GM12891 (cell line): Measurements from ENCODE around the gene GAS7.

Experiments used
- DNase-seq: peaks from one replicate; pipeline ENCODE4 v3.0.0; 2011; ENCODE audit warnings: low spot score; ENCODE audit not compliant: insufficient read length
- FAIRE-seq: peaks from 2 replicates; lab custom pipeline; 2011; peaks lifted over from hg19 to GRCh38; lab: Jason Lieb, UNC
- PAX5 ChIP-seq: IDR thresholded peaks from 2 replicates; pipeline ENCODE4 v1.6.1; 2011; ENCODE audit warnings: low read length, moderate library complexity, mild to moderate bottlenecking; ENCODE audit not compliant: insufficient read depth, severe bottlenecking
- POLR2A ChIP-seq: IDR thresholded peaks from 2 replicates; pipeline ENCODE4 v1.6.1; 2011; ENCODE audit warnings: low read depth, low read length, control low read depth
- POLR2AphosphoS5 ChIP-seq: IDR thresholded peaks from 2 replicates; pipeline ENCODE4 v1.6.1; 2011; ENCODE audit warnings: low read depth, low read length, control low read depth
- POU2F2 ChIP-seq: IDR thresholded peaks from 2 replicates; pipeline ENCODE4 v1.6.1; 2011; ENCODE audit warnings: low read depth, mild to moderate bottlenecking, control low read depth, low read length, moderate library complexity
- SPI1 ChIP-seq: IDR thresholded peaks from 2 replicates; pipeline ENCODE4 v1.6.1; 2011; ENCODE audit warnings: low read depth, low read length, control low read depth
- TAF1 ChIP-seq: IDR thresholded peaks from 2 replicates; pipeline ENCODE4 v1.6.1; 2011; ENCODE audit warnings: low read depth, low read length, control low read depth

The GAS7 gene

DNA sequence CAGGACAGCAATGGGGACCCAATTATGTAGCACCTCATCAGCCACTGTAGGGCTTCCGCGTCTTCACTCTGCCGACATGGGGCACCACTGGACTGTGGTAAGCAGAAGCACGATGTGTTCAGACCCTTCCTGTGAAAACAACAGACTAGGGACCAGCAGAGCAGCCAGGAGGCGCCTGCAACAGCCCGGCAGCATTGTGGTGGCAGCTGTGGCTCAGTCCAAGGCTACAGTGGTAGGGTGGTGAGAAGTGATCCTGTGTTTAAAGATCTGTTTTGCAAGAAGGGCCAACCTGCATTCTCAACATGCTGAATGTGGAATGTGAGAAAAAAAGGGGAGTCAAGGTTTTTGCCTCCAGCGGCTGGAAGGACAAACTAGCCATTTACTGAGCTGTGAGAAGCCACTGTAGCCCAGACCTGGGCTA is 80.8 kb downstream of the GAS7 start:
- FAIRE-seq (peak; percentile 88), DNase-seq (no peak)
- TF ChIP-seq POLR2A (no peak), POLR2AphosphoS5 (no peak), TAF1 (no peak), PAX5 (no peak), SPI1 (no peak), POU2F2 (no peak)

GRCh38 chr17:10116753-10117420 is 81.5 kb downstream of the GAS7 start:
- DNase-seq (no peak), FAIRE-seq (no peak)
- no peak for TF ChIP-seq POLR2A
- TF ChIP-seq TAF1, result no peak
- no peak for TF ChIP-seq POU2F2
- TF ChIP-seq POLR2AphosphoS5, result no peak

DNA sequence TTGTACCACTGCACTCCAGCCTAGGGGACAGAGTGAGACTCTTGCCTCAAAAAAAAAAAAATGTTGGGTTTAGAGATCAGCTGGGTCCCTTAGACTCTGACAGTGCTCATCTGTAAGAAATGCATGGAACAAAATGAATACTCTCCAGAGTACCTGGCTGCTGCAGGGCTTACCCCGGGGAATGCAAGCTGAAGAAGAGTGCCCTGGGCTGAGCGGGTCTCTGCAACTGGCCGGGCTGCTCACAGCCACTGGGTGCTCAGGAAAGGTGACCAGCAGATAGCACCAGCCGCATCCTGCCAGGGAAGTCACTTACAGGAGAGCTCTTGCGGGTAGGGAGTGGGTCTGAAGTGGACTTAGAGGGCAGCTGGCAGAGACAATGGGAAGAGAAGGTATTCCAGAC is 82.1 kb downstream of the GAS7 start:
- TF ChIP-seq PAX5 (no peak), TAF1 (no peak), POLR2AphosphoS5 (no peak), POU2F2 (no peak), SPI1 (no peak), POLR2A (no peak)
- FAIRE-seq, result no peak
- no peak for DNase-seq

- TF ChIP-seq TAF1 (no peak), POU2F2 (no peak), POLR2A (no peak), PAX5 (no peak), POLR2AphosphoS5 (no peak), SPI1 (no peak)
- no peak for FAIRE-seq
- no peak for DNase-seq
These were observed 82.9 kb downstream of the GAS7 start for GRCh38 chr17:10115536-10115932.

DNA sequence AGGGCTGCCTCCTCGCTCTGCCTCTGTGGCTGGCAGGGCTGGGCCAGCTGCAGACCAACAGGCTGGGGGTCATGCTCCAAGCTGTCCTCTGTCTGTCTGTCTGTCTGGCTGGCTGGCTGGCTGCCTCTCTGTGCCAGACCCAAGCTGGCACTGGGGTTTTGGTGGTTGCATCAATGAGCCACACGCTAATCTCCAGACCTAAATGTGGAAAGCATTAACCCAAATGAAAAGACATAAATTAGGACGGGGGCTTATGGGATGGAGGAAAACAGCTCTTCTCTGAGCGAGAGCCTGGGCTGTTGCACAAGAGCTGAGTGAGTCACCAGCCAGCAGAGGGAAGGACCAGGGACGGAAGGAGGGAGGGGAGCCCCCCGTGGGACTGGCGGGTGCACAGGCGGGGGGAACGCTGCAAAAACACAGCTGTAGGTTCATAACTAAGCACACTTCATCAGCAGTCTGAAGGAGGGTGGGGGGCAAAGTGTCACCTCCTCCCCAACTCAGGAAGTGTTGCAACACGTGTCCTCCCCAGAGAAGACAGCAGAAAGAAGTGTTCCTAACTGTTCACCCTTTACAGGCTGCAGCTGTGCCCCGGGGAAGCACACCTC is 83.4 kb downstream of the GAS7 start:
- TF ChIP-seq POLR2AphosphoS5 (no peak), POU2F2 (no peak), SPI1 (no peak), POLR2A (no peak), PAX5 (no peak), TAF1 (no peak)
- FAIRE-seq (peak; percentile 92), DNase-seq (no peak)

- no peak for TF ChIP-seq POLR2A
- TF ChIP-seq POU2F2, result no peak
- no peak for TF ChIP-seq SPI1
- no peak for TF ChIP-seq PAX5
- TF ChIP-seq POLR2AphosphoS5, result no peak
- no peak for DNase-seq
- FAIRE-seq, result no peak
These were observed 85.4 kb downstream of the GAS7 start for GRCh38 chr17:10112962-10113361.

GRCh38 chr17:10111907-10112452 is 86.4 kb downstream of the GAS7 start:
- FAIRE-seq (no peak), DNase-seq (no peak)
- no peak for TF ChIP-seq PAX5
- no peak for TF ChIP-seq TAF1
- no peak for TF ChIP-seq POLR2A
- TF ChIP-seq SPI1, result no peak
- TF ChIP-seq POU2F2, result no peak
- TF ChIP-seq POLR2AphosphoS5, result no peak

DNA sequence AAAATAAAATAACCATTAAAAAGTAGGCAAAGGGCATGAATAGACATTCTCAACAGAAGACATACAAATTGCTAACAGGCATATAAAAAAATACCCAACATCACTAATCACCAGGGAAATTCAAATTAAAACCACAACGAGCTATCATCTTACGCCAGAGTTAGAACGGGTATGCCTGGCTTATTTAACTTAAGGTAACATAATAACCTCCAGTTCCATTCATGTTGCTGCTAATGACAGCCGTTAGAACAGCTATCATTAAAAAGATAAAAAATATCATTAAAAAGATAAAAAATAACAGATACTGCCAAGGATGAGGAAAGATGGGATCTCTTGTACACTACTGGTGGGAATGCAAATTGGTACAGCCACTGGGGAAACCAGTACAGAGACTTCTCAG is 89.3 kb downstream of the GAS7 start:
- no peak for DNase-seq
- FAIRE-seq, result no peak
- TF ChIP-seq SPI1 (no peak), PAX5 (no peak), POLR2AphosphoS5 (no peak), TAF1 (no peak), POLR2A (no peak), POU2F2 (no peak)

GRCh38 chr17:10107316-10108165 is 90.9 kb downstream of the GAS7 start:
- FAIRE-seq (no peak), DNase-seq (no peak)
- TF ChIP-seq POLR2A, result no peak
- no peak for TF ChIP-seq TAF1
- TF ChIP-seq POLR2AphosphoS5, result no peak
- no peak for TF ChIP-seq PAX5
- no peak for TF ChIP-seq POU2F2
- TF ChIP-seq SPI1, result no peak
